GM23248 (cell line): ENCODE data around the gene TM4SF20. TPM values are rescaled to one million over a fixed set of nuclear protein-coding genes. Genes with fewer than 3 reads are reported as not detected.

Experiments used
- DNase-seq: peaks from one replicate; pipeline ENCODE4 v3.0.0-alpha.2; 2015
- H2AFZ ChIP-seq: fragments of 200-600 bp; sonication (generic); 2 replicates; pipeline ENCODE4 v1.6.1; 2016; ENCODE audit warnings: antibody characterized with exemption
- H3F3A ChIP-seq: fragments of 200-600 bp; sonication (generic); 2 replicates; pipeline ENCODE4 v1.6.1; 2016; ENCODE audit warnings: mild to moderate bottlenecking, antibody characterized with exemption, mixed run types; ENCODE audit not compliant: insufficient read depth
- H3K27ac ChIP-seq: fragments of 200-600 bp; sonication (generic); 2 replicates; pipeline ENCODE4 v1.5.1; 2016; ENCODE audit warnings: mild to moderate bottlenecking
- H3K27me3 ChIP-seq: fragments of 200-600 bp; sonication (generic); replicated peaks from 2 replicates; pipeline ENCODE4 v1.6.1; 2016; ENCODE audit warnings: mild to moderate bottlenecking; ENCODE audit not compliant: insufficient read depth
- H3K36me3 ChIP-seq: fragments of 200-600 bp; sonication (generic); 2 replicates; pipeline ENCODE4 v1.6.1; 2016; ENCODE audit warnings: low read depth, mild to moderate bottlenecking
- H3K4me1 ChIP-seq: fragments of 200-600 bp; sonication (generic); 2 replicates; pipeline ENCODE4 v1.6.1; 2016; ENCODE audit warnings: mild to moderate bottlenecking; ENCODE audit not compliant: insufficient read depth
- H3K4me2 ChIP-seq: fragments of 200-600 bp; sonication (generic); one replicate; pipeline ENCODE4 v1.6.1; 2016; ENCODE audit warnings: mild to moderate bottlenecking; ENCODE audit not compliant: unreplicated experiment
- H3K4me3 ChIP-seq: fragments of 200-600 bp; sonication (generic); 2 replicates; pipeline ENCODE4 v1.5.1; 2016; ENCODE audit warnings: mild to moderate bottlenecking
- H3K79me2 ChIP-seq: fragments of 200-600 bp; sonication (generic); 2 replicates; pipeline ENCODE4 v1.6.1; 2016; ENCODE audit warnings: mild to moderate bottlenecking; ENCODE audit not compliant: insufficient read depth
- H3K9ac ChIP-seq: fragments of 200-600 bp; sonication (generic); 2 replicates; pipeline ENCODE4 v1.6.1; 2016; ENCODE audit warnings: mild to moderate bottlenecking
- H3K9me2 ChIP-seq: fragments of 200-600 bp; sonication (generic); 2 replicates; pipeline ENCODE4 v1.6.1; 2016; ENCODE audit warnings: mixed run types, mild to moderate bottlenecking, moderate library complexity; ENCODE audit not compliant: insufficient read depth
- H3K9me3 ChIP-seq: fragments of 200-600 bp; sonication (generic); one replicate; pipeline ENCODE4 v1.6.1; 2017; ENCODE audit warnings: low read depth
- H4K20me1 ChIP-seq: fragments of 200-600 bp; sonication (generic); 2 replicates; pipeline ENCODE4 v1.6.0; 2016; ENCODE audit not compliant: insufficient read depth
- EZH2 ChIP-seq: fragments of 200-600 bp; sonication (generic); IDR thresholded peaks from 2 replicates; pipeline ENCODE4 v1.6.1; 2018; ENCODE audit warnings: antibody characterized with exemption, mild to moderate bottlenecking; ENCODE audit not compliant: insufficient read depth, poor library complexity, severe bottlenecking
- EZH2phosphoT487 ChIP-seq: fragments of 200-600 bp; sonication (generic); IDR thresholded peaks from 2 replicates; pipeline ENCODE4 v1.6.1; 2018; ENCODE audit warnings: antibody characterized with exemption, moderate library complexity, mild to moderate bottlenecking, low read depth; ENCODE audit not compliant: insufficient read depth
- WGBS, 2 experiments: methylation state at CpG; one replicate each; pipeline ENCODE4 v1.1.6; 2015 to 2017; ENCODE audit warnings: low lambda C conversion rate in 2 of 2, low coverage in 1 of 2; ENCODE audit errors: missing lambda C conversion rate in 2 of 2; 5-methylcytosine and 5-hydroxymethylcytosine counted together
- in situ Hi-C: fragments of 300-500 bp; cut with MboI; formaldehyde crosslinking; loops from 2 replicates; pipeline ENCODE4 v1.15.0; 2020
- polyA plus RNA-seq: library from polyadenylated mRNA; unstranded; fragments of >200 nt; fragmentation: Nextera tagmentation; extraction: Ambion mirVana; gene quantifications from 2 replicates; pipeline ENCODE4 v1.2.1, GENCODE V29; 2016
- total RNA-seq: library from RNA; depleted of rRNA; stranded (reverse); fragments of >200 nt; shearing (Covaris generic); gene quantifications from 2 replicates; pipeline ENCODE4 v1.2.3, GENCODE V29; 2014; rRNA removed

Gene TM4SF20
- total and polyA plus RNA-seq, 2 experiments from 2014 or later, result 16.8 to 18.7 TPM

- H3K4me1 ChIP-seq, result peaks cover 7% of the 10 kb centered on the region; the same call in 1 of the 2 replicates
- no peak overlapping the region for H3K4me2 ChIP-seq
- no peak overlapping the region for H2AFZ ChIP-seq
- TF ChIP-seq EZH2phosphoT487, result no peak
- no peak for TF ChIP-seq EZH2
- H3K9ac ChIP-seq, result no peak overlapping the region
- no peak for DNase-seq
- no peaks in the 10 kb centered on the region for H4K20me1 ChIP-seq
- no peaks in the 10 kb centered on the region for H3F3A ChIP-seq
- H3K9me2 ChIP-seq, result no peaks in the 10 kb centered on the region
- 89% methylated on average over 28 to 29 of the region's 33 CpGs for WGBS, 2 experiments
- no peaks in the 10 kb centered on the region for H3K27me3 ChIP-seq
- no peak overlapping the region for H3K4me3 ChIP-seq
- H3K36me3 ChIP-seq, result no peaks in the 10 kb centered on the region
- peaks cover 14% of the 10 kb centered on the region for H3K79me2 ChIP-seq
- no peak overlapping the region for H3K27ac ChIP-seq
- no peaks in the 10 kb centered on the region for H3K9me3 ChIP-seq
- in situ Hi-C loops, result no loop called here
Observed at GRCh38 chr2:227320305-227321094, 58.6 kb downstream of the TM4SF20 start.

GRCh38 chr2:227317834-227318233 lies 61.3 kb downstream of the TM4SF20 start:
- no peaks in the 10 kb centered on the region for H3K4me1 ChIP-seq
- H3K36me3 ChIP-seq, result no peaks in the 10 kb centered on the region
- H3F3A ChIP-seq, result no peaks in the 10 kb centered on the region
- H3K9me3 ChIP-seq, result no peaks in the 10 kb centered on the region
- no peaks in the 10 kb centered on the region for H4K20me1 ChIP-seq
- no peak overlapping the region for H3K4me2 ChIP-seq
- H3K9ac ChIP-seq, result no peak overlapping the region
- in situ Hi-C loops, result no loop called here
- TF ChIP-seq EZH2 (no peak), EZH2phosphoT487 (no peak)
- H3K27ac ChIP-seq, result no peak overlapping the region
- H3K4me3 ChIP-seq, result no peak overlapping the region
- WGBS, 2 experiments, result 81 to 87% methylated on average over 2 of the region's 2 CpGs
- no peaks in the 10 kb centered on the region for H3K27me3 ChIP-seq
- DNase-seq, result no peak
- H3K79me2 ChIP-seq, result no peaks in the 10 kb centered on the region
- no peaks in the 10 kb centered on the region for H3K9me2 ChIP-seq
- no peak overlapping the region for H2AFZ ChIP-seq

DNA sequence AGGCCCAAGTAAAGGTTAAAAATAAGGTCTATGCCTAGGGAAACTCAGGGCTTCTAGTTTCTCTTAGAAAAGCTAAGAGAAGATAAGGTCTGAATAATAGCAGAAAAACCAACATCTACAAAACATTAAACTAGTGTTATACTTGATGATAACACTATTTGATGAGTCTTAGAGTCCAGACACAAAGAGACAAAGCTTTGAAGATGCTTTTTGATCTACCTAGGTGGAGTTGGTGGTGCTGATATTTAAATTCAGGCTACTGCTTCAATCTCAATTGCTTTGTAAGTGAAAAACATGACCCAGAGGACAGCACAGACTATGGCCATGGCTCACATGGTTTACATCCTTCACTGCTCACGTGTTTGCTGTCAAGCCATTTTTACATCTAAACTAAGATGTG lies 65.8 kb downstream of the TM4SF20 start:
- no peak overlapping the region for H3K27ac ChIP-seq
- H3K9me3 ChIP-seq, result no peaks in the 10 kb centered on the region
- H3K4me1 ChIP-seq, result peaks cover 7% of the 10 kb centered on the region; the same call in 1 of the 2 replicates
- no peak overlapping the region for H3K4me3 ChIP-seq
- H3K4me2 ChIP-seq, result no peak overlapping the region
- no peak for TF ChIP-seq EZH2phosphoT487
- no peak for TF ChIP-seq EZH2
- no peak for DNase-seq
- H3K79me2 ChIP-seq, result no peaks in the 10 kb centered on the region
- no peaks in the 10 kb centered on the region for H4K20me1 ChIP-seq
- H3K27me3 ChIP-seq, result no peaks in the 10 kb centered on the region
- no peak overlapping the region for H3K9ac ChIP-seq
- H3F3A ChIP-seq, result no peaks in the 10 kb centered on the region
- no peak overlapping the region for H2AFZ ChIP-seq
- WGBS, 2 experiments, result 81 to 85% methylated on average over 1 of the region's 1 CpG
- in situ Hi-C loops, result no loop called here
- no peaks in the 10 kb centered on the region for H3K9me2 ChIP-seq
- H3K36me3 ChIP-seq, result no peaks in the 10 kb centered on the region

DNA sequence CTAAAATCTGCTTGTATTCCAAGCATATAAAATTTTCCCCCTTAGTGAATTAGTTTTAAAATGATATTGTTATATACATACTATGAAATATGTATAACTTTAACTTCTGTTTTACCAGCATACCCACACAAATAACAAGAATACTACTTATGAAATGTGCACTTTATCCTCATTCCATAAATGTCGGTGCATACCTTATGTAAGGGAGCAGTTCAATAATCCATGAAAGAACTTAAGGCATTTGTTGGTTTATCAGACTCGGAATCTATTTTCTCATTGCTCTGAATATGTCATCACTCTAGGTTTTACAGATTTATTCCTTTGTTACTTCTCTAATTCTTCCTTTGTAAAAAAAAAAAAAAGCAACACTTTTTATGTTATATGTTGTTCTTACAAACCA lies 66.5 kb downstream of the TM4SF20 start:
- Histone ChIP-seq H3K9ac (no peak overlapping the region), H3F3A (no peaks in the 10 kb centered on the region), H3K79me2 (no peaks in the 10 kb centered on the region), H3K36me3 (no peaks in the 10 kb centered on the region), H3K9me3 (no peaks in the 10 kb centered on the region), H3K4me1 (peaks cover 7% of the 10 kb centered on the region; the same call in 1 of the 2 replicates), H3K9me2 (no peaks in the 10 kb centered on the region), H3K4me3 (no peak overlapping the region), H3K4me2 (no peak overlapping the region), H2AFZ (no peak overlapping the region), H3K27ac (no peak overlapping the region), H3K27me3 (no peaks in the 10 kb centered on the region), H4K20me1 (no peaks in the 10 kb centered on the region)
- TF ChIP-seq EZH2 (no peak), EZH2phosphoT487 (no peak)
- WGBS, 2 experiments, result 46 to 50% methylated on average over 2 of the region's 2 CpGs
- no peak for DNase-seq
- in situ Hi-C loops, result no loop called here

Other genes with a start within 250 kb of the TM4SF20 start
- gene COL4A4, start 215.1 kb downstream of the TM4SF20 start, total RNA-seq, result 0.76 and 1.0 TPM in 2 replicates
- 0.36 and 0.66 TPM in 2 replicates for gene COL4A4, start 215.1 kb downstream of the TM4SF20 start, polyA plus RNA-seq
- gene COL4A3, start 214.7 kb downstream of the TM4SF20 start, total RNA-seq, result 0.11 TPM in 1 of 2 replicates, not detected in the other
- gene COL4A3, start 214.7 kb downstream of the TM4SF20 start, polyA plus RNA-seq, result 0.18 and 0.70 TPM in 2 replicates
- gene MFF, start 54.1 kb downstream of the TM4SF20 start, total RNA-seq, result 250 and 258 TPM in 2 replicates
- gene MFF, start 54.1 kb downstream of the TM4SF20 start, polyA plus RNA-seq, result 300 and 301 TPM in 2 replicates
- gene SCYGR1, start 8.6 kb upstream of the TM4SF20 start, total RNA-seq, result not detected in 2 replicates
- gene SCYGR1, start 8.6 kb upstream of the TM4SF20 start, polyA plus RNA-seq, result not detected in 2 replicates
- gene AGFG1, start 92.8 kb upstream of the TM4SF20 start, total RNA-seq, result 144 and 150 TPM in 2 replicates
- 14.0 and 16.5 TPM in 2 replicates for gene AGFG1, start 92.8 kb upstream of the TM4SF20 start, polyA plus RNA-seq
- not detected in 2 replicates for gene SCYGR2, start 219.6 kb upstream of the TM4SF20 start, total RNA-seq
- not detected in 2 replicates for gene SCYGR2, start 219.6 kb upstream of the TM4SF20 start, polyA plus RNA-seq
- gene SCYGR3, start 235.5 kb upstream of the TM4SF20 start, total RNA-seq, result not detected in 2 replicates
- not detected in 2 replicates for gene SCYGR3, start 235.5 kb upstream of the TM4SF20 start, polyA plus RNA-seq
- gene SCYGR4, start 238.2 kb upstream of the TM4SF20 start, total RNA-seq, result not detected in 2 replicates
- not detected in 2 replicates for gene SCYGR4, start 238.2 kb upstream of the TM4SF20 start, polyA plus RNA-seq